Neural progenitor cell (in vitro differentiated cells): ENCODE measurements around the gene PSMD6.

ENCODE experiments used
- EZH2 ChIP-seq: fragments of 200-600 bp; sonication (generic); IDR thresholded peaks from 2 replicates; pipeline ENCODE4 v1.6.1; 2017; ENCODE audit warnings: antibody characterized with exemption, mild to moderate bottlenecking, moderate library complexity
- TF ChIP-seq, protein P1 (sequence below): fragments of 200-600 bp; sonication (generic); IDR thresholded peaks from 2 replicates; pipeline ENCODE4 v1.5.1; 2017; ENCODE audit warnings: antibody characterized with exemption, mild to moderate bottlenecking

DNA sequence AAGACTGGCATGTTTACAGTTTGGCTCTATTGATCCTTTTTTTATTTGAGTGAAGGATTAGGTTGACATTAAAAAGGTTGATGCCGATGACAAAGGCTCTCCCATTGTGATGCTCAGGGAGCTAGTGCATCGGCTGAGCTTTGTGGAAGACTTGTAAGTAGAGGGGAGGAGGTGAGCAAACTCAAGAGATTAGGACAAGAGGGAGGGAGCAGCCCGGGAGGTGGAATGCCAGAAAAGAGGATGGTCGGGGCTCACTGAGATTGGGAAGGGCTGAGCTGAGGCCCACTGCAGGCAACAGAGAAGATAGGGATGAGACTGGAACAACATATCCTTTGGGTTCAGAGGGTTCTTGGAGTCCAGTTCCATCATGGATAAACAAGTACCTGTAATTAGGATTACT is 26.5 kb upstream of the PSMD6 start:
- TF ChIP-seq, protein P1, sequence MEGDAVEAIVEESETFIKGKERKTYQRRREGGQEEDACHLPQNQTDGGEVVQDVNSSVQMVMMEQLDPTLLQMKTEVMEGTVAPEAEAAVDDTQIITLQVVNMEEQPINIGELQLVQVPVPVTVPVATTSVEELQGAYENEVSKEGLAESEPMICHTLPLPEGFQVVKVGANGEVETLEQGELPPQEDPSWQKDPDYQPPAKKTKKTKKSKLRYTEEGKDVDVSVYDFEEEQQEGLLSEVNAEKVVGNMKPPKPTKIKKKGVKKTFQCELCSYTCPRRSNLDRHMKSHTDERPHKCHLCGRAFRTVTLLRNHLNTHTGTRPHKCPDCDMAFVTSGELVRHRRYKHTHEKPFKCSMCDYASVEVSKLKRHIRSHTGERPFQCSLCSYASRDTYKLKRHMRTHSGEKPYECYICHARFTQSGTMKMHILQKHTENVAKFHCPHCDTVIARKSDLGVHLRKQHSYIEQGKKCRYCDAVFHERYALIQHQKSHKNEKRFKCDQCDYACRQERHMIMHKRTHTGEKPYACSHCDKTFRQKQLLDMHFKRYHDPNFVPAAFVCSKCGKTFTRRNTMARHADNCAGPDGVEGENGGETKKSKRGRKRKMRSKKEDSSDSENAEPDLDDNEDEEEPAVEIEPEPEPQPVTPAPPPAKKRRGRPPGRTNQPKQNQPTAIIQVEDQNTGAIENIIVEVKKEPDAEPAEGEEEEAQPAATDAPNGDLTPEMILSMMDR: no peak
- no peak for TF ChIP-seq EZH2
